Keratinocyte (primary cell): ENCODE results near the gene ZNF860. TPM values are rescaled to one million over a fixed set of nuclear protein-coding genes. Genes with fewer than 3 reads are reported as not detected.

Experiments used
- DNase-seq: peaks from one replicate; pipeline ENCODE4 v3.0.0-alpha.2; 2011; ENCODE audit warnings: low read depth, missing footprints, low spot score
- FAIRE-seq: peaks from 2 replicates; lab custom pipeline; 2011; peaks lifted over from hg19 to GRCh38; lab: Jason Lieb, UNC
- H2AFZ ChIP-seq: 2 replicates; pipeline ENCODE4 v1.6.0; 2012; ENCODE audit warnings: low read length, control low read depth, inconsistent platforms; ENCODE audit not compliant: control insufficient read depth
- H3K27ac ChIP-seq: 2 replicates; pipeline ENCODE4 v1.5.1; 2011; ENCODE audit warnings: low read length; ENCODE audit not compliant: control insufficient read depth, insufficient read depth
- H3K27me3 ChIP-seq: 3 replicates; pipeline ENCODE4 v1.6.0; 2011; ENCODE audit warnings: low read length; ENCODE audit not compliant: control insufficient read depth, insufficient read depth; ENCODE audit errors: extremely low read depth
- H3K36me3 ChIP-seq, 2 experiments: 2 replicates in 1 of 2; 3 replicates in 1 of 2; pipeline ENCODE4 v1.5.1; 2011; ENCODE audit warnings: low read length in 2 of 2, mild to moderate bottlenecking in 1 of 2; ENCODE audit not compliant: control insufficient read depth in 2 of 2, insufficient read depth in 2 of 2; ENCODE audit errors: extremely low read depth in 1 of 2
- H3K4me1 ChIP-seq: 3 replicates; pipeline ENCODE4 v1.5.1; 2011; ENCODE audit warnings: low read length; ENCODE audit not compliant: control insufficient read depth, insufficient read depth; ENCODE audit errors: extremely low read depth
- H3K4me2 ChIP-seq: 3 replicates; pipeline ENCODE4 v1.6.0; 2011; ENCODE audit warnings: low read depth, low read length; ENCODE audit not compliant: control insufficient read depth, insufficient read depth; ENCODE audit errors: extremely low read depth
- H3K4me3 ChIP-seq, 3 experiments: fragments of 200-600 bp in 1 of 3; sonication (generic) in 1 of 3; 2 replicates in 2 of 3; 3 replicates in 1 of 3; pipeline ENCODE4 v1.5.1; 2011 to 2016; ENCODE audit warnings: low read length in 3 of 3, mild to moderate bottlenecking in 3 of 3, control low read depth in 2 of 3, inconsistent platforms in 1 of 3, low read depth in 1 of 3, mixed read lengths in 1 of 3, mixed run types in 1 of 3, moderate library complexity in 1 of 3; ENCODE audit not compliant: control insufficient read depth in 2 of 3, insufficient read depth in 2 of 3; ENCODE audit errors: extremely low read depth in 1 of 3
- H3K79me2 ChIP-seq: 2 replicates; pipeline ENCODE4 v1.6.0; 2012; ENCODE audit warnings: low read length; ENCODE audit not compliant: control insufficient read depth, insufficient read depth
- H3K9ac ChIP-seq: 3 replicates; pipeline ENCODE4 v1.6.0; 2011; ENCODE audit warnings: low read length; ENCODE audit not compliant: control insufficient read depth, insufficient read depth; ENCODE audit errors: extremely low read depth
- H3K9me1 ChIP-seq: 3 replicates; pipeline ENCODE4 v1.6.0; 2011; ENCODE audit warnings: low read length; ENCODE audit not compliant: control insufficient read depth, insufficient read depth; ENCODE audit errors: extremely low read depth
- H3K9me3 ChIP-seq: 2 replicates; pipeline ENCODE4 v1.5.1; 2012; ENCODE audit warnings: low read depth, low read length; ENCODE audit not compliant: control insufficient read depth
- H4K20me1 ChIP-seq: 3 replicates; pipeline ENCODE4 v1.6.0; 2011; ENCODE audit warnings: low read length; ENCODE audit not compliant: control insufficient read depth, insufficient read depth; ENCODE audit errors: extremely low read depth
- CTCF ChIP-seq, 3 experiments: IDR thresholded peaks in 1 of 3; conservative IDR thresholded peaks in 1 of 3; optimal IDR thresholded peaks in 1 of 3; 2 replicates in 2 of 3; 3 replicates in 1 of 3; pipeline versions ENCODE3 to v1.5.1; 2011; ENCODE audit warnings: low read length in 3 of 3, mild to moderate bottlenecking in 3 of 3, moderate library complexity in 2 of 3, control low read depth in 1 of 3, inconsistent platforms in 1 of 3; ENCODE audit not compliant: insufficient read depth in 2 of 3; ENCODE audit errors: extremely low read depth in 1 of 3
- EZH2 ChIP-seq: IDR thresholded peaks from one replicate; pipeline ENCODE4 v1.6.1; 2012; ENCODE audit warnings: inconsistent platforms, mild to moderate bottlenecking, low read length, moderate library complexity
- dilution Hi-C: fragments of 300-500 bp; cut with MboI; formaldehyde crosslinking; loops from one replicate; pipeline ENCODE4 v1.7.0; 2020; ENCODE audit warnings: low sequenced_read_pairs; ENCODE audit not compliant: extremely low pct_ligation_motif_present
- polyA plus RNA-seq, 5 experiments: library from polyadenylated mRNA; depleted of rRNA in 3 of 5; stranded (reverse) in 3 of 5; stranded (forward) in 1 of 5; unstranded in 1 of 5; fragments of >200 nt; gene quantifications; 1 replicate in 1 of 5; 2 replicates in 3 of 5; 3 replicates in 1 of 5; pipeline versions ENCODE4 v1.2.1 to v1.2.3, GENCODE V29; 2011 to 2012; ENCODE audit warnings: missing spikeins in 2 of 5, low read depth in 1 of 5, low replicate concordance in 1 of 5
- small RNA-seq, 3 experiments: library from RNA; depleted of rRNA; stranded (forward); fragments of <200 nt; gene quantifications; one replicate each; pipeline ENCODE3, GENCODE V24; 2012; ENCODE audit warnings: low read depth in 3 of 3, low replicate concordance in 1 of 3; ENCODE audit not compliant: insufficient read length in 3 of 3

Gene ZNF860
- polyA plus RNA-seq, 1 donor (not counting 4 experiments of a cell fraction or from before 2014, with no cell fraction given), result 10.3 TPM

GRCh38 chr3:32037932-32038267 is 56.4 kb downstream of the ZNF860 start:
- Histone ChIP-seq H3K27ac (no peak overlapping the region), H3K9ac (no peak overlapping the region), H3K27me3 (no peaks in the 10 kb centered on the region), H3K4me1 (peaks cover 15% of the 10 kb centered on the region), H3K9me1 (no peaks in the 10 kb centered on the region), H3K79me2 (no peaks in the 10 kb centered on the region), H2AFZ (peak overlapping the region; percentile 91), H4K20me1 (no peaks in the 10 kb centered on the region), H3K4me2 (no peak overlapping the region), H3K9me3 (no peaks in the 10 kb centered on the region), H3K4me3 (no peak overlapping the region), H3K36me3 (no peaks in the 10 kb centered on the region)
- TF ChIP-seq CTCF (optimal IDR thresholded peaks at IDR 0.05 in 1 of 3, IDR thresholded peaks at IDR 0.05 in 1 of 3, conservative IDR thresholded peaks at IDR 0.05 in 1 of 3; ENCODE audit: extremely low read depth in 1 of 3, insufficient read depth in 2 of 3, low read length in 3 of 3) (no peak), EZH2 (no peak)
- FAIRE-seq (no peak), DNase-seq (no peak)
- dilution Hi-C loops, result no loop called here

GRCh38 chr3:32041316-32041715 is 59.8 kb downstream of the ZNF860 start:
- no peak overlapping the region for H3K4me3 ChIP-seq
- no peaks in the 10 kb centered on the region for H3K36me3 ChIP-seq
- H3K79me2 ChIP-seq, result no peaks in the 10 kb centered on the region
- H3K4me2 ChIP-seq, result no peak overlapping the region
- H3K9me1 ChIP-seq, result no peaks in the 10 kb centered on the region
- no peak overlapping the region for H2AFZ ChIP-seq
- no peak for FAIRE-seq
- H3K4me1 ChIP-seq, result peaks cover 29% of the 10 kb centered on the region
- H3K9me3 ChIP-seq, result no peaks in the 10 kb centered on the region
- no peak for TF ChIP-seq EZH2
- H3K27ac ChIP-seq, result no peak overlapping the region
- dilution Hi-C loops, result no loop called here
- H4K20me1 ChIP-seq, result no peaks in the 10 kb centered on the region
- no peak for DNase-seq
- H3K27me3 ChIP-seq, result no peaks in the 10 kb centered on the region
- no peak overlapping the region for H3K9ac ChIP-seq

Small RNA genes lying within 50 kb of the gene (small RNA-seq; reads per million reads assigned to genes)
- 0 reads per million in 3 experiments for gene RF00402

Other genes starting within 250 kb of the ZNF860 start
- gene OSBPL10, start 488 bp upstream of the ZNF860 start, polyA plus RNA-seq, result 42.6 to 78.1 TPM (median 50.1 TPM) in 3 replicates
- gene GPD1L, start 124.9 kb downstream of the ZNF860 start, polyA plus RNA-seq, result 2.5 to 4.5 TPM (median 3.4 TPM) in 3 replicates